Measurements from ENCODE around the gene TEAD2.
A peak's percentile ranks its signal among the peaks of the same experiment; 100 is the strongest.

The TEAD2 gene

DNA sequence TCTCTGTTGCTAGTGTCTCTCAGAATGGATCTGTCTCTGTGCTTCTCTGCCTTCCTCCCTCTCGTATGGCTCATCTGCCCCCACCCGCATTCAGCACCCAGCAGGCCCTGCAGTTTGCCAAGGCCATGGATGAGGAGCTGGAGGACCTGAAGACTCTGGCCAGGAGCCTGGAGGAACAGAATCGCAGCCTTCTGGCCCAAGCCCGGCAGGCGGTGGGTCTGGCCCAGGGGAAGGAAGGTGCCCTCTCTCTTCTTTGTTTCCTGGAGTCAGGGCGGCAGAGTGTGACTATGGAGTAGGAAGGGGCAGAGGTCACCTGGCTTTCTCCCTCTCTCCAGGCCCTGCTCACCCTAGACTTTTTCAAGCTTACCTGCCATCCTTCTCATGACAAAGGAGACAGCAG, 36.7 kb upstream of the TEAD2 start:
- Histone ChIP-seq H3K4me2 (peak overlapping the region; percentile 58), H3K36me3 (no peaks in the 10 kb centered on the region), H3K4me1 (peaks cover 59% of the 10 kb centered on the region), H3K27me3 (no peaks in the 10 kb centered on the region), H3K4me3 (no peak overlapping the region), H3K27ac (peak overlapping the region; percentile 38), H3K9me3 (no peaks in the 10 kb centered on the region), H4K20me1 (no peaks in the 10 kb centered on the region), H3K9ac (0 out of 2 replicates have a peak overlapping the region, but pooled peaks have one; percentile 15)
- TF ChIP-seq Cebpa-rat (IDR thresholded peaks at IDR 0.05): no peak

DNA sequence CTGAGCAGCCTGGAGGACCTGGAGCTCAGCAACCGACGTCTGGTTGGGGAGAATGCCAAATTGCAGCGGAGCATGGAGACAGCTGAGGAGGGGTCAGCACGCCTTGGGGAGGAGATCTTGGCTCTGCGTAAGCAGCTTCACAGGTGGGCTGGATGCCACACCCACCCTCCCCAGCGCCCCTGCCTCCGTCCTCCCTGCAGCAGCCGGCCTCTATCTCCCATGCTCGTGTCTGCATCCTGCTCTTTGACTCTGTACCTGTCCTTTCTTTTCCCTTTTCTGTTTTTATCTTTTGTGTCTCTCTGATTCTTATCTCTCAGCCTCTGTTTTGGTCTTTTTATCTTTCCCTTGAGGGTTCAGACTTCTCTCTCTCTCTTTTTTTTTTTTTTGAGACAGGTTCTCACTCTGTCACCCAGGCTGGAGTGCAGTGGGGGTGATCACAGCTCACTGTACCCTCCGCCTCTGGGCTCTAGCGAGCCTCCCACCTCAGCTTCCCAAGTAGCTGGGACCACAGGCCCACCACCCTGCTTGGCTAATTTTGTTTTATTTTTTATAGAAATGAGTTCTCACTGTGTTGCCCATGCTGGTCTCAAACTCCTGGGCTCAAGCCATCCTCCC, 35.9 kb upstream of the TEAD2 start:
- no peaks in the 10 kb centered on the region for H3K9me3 ChIP-seq
- H3K9ac ChIP-seq: peak overlapping the region; percentile 15; the same call in 1 of the 2 replicates
- peaks cover 59% of the 10 kb centered on the region for H3K4me1 ChIP-seq
- no peaks in the 10 kb centered on the region for H3K27me3 ChIP-seq
- H3K27ac ChIP-seq: 0 out of 2 replicates have a peak overlapping the region, but pooled peaks have one; percentile 38
- no peaks in the 10 kb centered on the region for H4K20me1 ChIP-seq
- no peak overlapping the region for H3K4me3 ChIP-seq
- H3K4me2 ChIP-seq: peak overlapping the region; percentile 58
- TF ChIP-seq Cebpa-rat (IDR thresholded peaks at IDR 0.05): no peak
- no peaks in the 10 kb centered on the region for H3K36me3 ChIP-seq

DNA sequence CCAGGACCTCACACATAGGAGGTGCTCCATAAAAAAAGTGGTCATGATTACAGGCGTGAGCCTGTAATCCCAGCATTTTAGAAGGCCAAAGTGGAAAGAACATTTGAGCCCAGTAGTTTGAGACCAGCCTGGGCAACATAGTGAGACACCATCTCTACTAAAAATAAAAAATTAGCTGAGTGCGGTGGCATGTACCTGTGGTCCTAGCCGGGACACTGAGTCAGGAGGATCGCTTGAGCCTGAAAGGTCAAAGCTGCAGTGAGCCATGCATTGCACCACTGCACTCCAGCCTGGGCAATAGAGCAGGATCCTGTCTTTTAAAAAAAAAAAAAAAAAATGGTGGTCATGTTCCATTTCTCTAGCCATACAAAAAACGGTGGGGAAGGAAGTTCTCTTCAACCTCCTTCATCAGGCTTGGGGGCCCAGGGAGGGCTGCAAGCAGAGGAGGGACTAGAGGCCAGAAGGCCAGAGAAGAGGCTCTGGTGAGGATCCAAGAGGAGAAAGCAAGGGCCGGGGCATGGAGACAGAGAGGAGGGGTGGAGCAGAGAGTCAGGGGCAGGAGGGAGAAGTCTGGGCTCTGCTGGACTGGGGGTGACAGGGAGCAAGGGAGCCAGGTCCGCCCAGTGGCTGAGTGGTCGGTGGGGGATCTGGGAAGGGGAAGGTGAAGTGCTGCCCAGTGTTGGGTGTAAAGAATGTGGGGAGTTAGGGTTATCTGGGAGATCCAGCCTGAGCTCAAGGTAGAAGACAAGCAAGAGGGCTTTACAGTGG, 34.7 kb upstream of the TEAD2 start:
- Histone ChIP-seq H3K4me1 (peaks cover 57% of the 10 kb centered on the region), H3K36me3 (no peaks in the 10 kb centered on the region), H3K4me2 (peak overlapping the region; percentile 58), H3K27ac (no peak overlapping the region), H3K9me3 (no peaks in the 10 kb centered on the region), H4K20me1 (no peaks in the 10 kb centered on the region), H3K27me3 (peaks cover 5% of the 10 kb centered on the region; the same call in 1 of the 2 replicates), H3K9ac (no peak overlapping the region), H3K4me3 (no peak overlapping the region)
- no peak for TF ChIP-seq Cebpa-rat (IDR thresholded peaks at IDR 0.05)

- Histone ChIP-seq H3K4me2 (no peak overlapping the region), H3K27ac (no peak overlapping the region), H3K9me3 (no peaks in the 10 kb centered on the region), H3K4me1 (peaks cover 68% of the 10 kb centered on the region), H4K20me1 (no peaks in the 10 kb centered on the region), H3K9ac (no peak overlapping the region), H3K4me3 (no peak overlapping the region), H3K27me3 (peaks cover 5% of the 10 kb centered on the region; the same call in 1 of the 2 replicates), H3K36me3 (no peaks in the 10 kb centered on the region)
- TF ChIP-seq Cebpa-rat (IDR thresholded peaks at IDR 0.05): no peak
Observed at GRCh38 chr19:49395581-49396407, 33.6 kb upstream of the TEAD2 start.

- Histone ChIP-seq H3K9ac (no peak overlapping the region), H3K4me3 (no peak overlapping the region), H4K20me1 (no peaks in the 10 kb centered on the region), H3K36me3 (no peaks in the 10 kb centered on the region), H3K27me3 (peaks cover 5% of the 10 kb centered on the region; the same call in 1 of the 2 replicates), H3K4me2 (peak overlapping the region; percentile 32; the same call in 1 of the 2 replicates), H3K4me1 (peaks cover 72% of the 10 kb centered on the region), H3K27ac (no peak overlapping the region), H3K9me3 (no peaks in the 10 kb centered on the region)
- no peak for TF ChIP-seq Cebpa-rat (IDR thresholded peaks at IDR 0.05)
Observed at GRCh38 chr19:49393881-49394280, 31.7 kb upstream of the TEAD2 start.

DNA sequence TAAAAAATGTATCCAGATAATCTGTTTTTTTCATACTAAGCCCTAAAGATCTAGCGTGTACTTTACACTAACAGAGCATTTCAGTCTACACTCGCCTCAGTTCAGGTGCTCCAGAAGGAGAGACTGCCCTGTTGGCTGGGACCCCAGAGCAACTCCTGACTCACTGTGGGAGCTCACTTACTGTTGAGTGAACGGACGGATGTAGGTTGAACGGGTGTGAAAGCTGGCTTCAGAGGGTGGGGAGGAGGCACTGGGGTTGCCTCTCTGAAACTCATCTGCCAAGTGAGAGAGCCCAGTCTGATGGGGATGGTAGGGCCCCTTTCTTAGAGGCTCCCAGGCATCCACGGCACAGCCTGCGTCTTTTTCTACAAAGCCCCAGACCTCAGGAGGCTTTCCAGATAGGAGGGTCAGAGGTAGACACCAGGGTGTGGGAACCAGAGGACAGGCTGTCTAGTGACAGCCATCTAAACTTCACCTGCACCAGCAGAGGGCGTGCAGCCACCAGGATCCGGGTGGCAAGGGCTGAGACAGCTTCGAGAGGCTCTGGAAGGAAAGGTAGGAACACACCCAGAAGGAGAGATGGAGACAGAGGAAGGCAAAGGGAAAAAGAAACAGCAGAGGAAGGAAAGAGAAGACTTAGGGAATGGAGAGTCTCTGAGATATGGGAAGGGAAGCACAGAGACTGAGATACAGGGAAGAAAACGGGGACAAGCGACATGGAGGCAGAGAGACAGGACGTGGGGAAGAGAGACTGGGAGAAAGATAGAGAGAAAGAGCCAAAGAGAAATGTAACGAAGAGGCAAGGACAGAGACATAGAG, 29.6 kb upstream of the TEAD2 start:
- Histone ChIP-seq H3K4me3 (no peak overlapping the region), H3K4me1 (peaks cover 71% of the 10 kb centered on the region), H3K4me2 (peak overlapping the region; percentile 44), H3K27ac (no peak overlapping the region), H3K9ac (no peak overlapping the region), H3K36me3 (no peaks in the 10 kb centered on the region), H3K27me3 (peaks cover 5% of the 10 kb centered on the region; the same call in 1 of the 2 replicates), H4K20me1 (no peaks in the 10 kb centered on the region), H3K9me3 (no peaks in the 10 kb centered on the region)
- TF ChIP-seq Cebpa-rat (IDR thresholded peaks at IDR 0.05): no peak

GRCh38 chr19:49390929-49391359, 28.7 kb upstream of the TEAD2 start:
- H3K4me2 ChIP-seq: peak overlapping the region; percentile 44
- no peaks in the 10 kb centered on the region for H3K9me3 ChIP-seq
- H3K4me3 ChIP-seq: no peak overlapping the region
- peaks cover 5% of the 10 kb centered on the region; the same call in 1 of the 2 replicates for H3K27me3 ChIP-seq
- no peaks in the 10 kb centered on the region for H4K20me1 ChIP-seq
- peaks cover 69% of the 10 kb centered on the region for H3K4me1 ChIP-seq
- H3K36me3 ChIP-seq: no peaks in the 10 kb centered on the region
- no peak overlapping the region for H3K27ac ChIP-seq
- no peak overlapping the region for H3K9ac ChIP-seq
- TF ChIP-seq Cebpa-rat (IDR thresholded peaks at IDR 0.05): no peak

- Histone ChIP-seq H3K9ac (no peak overlapping the region), H3K9me3 (no peaks in the 10 kb centered on the region), H3K4me1 (peaks cover 64% of the 10 kb centered on the region), H3K4me2 (peak overlapping the region; percentile 44; the same call in 1 of the 2 replicates), H4K20me1 (no peaks in the 10 kb centered on the region), H3K36me3 (no peaks in the 10 kb centered on the region), H3K27ac (no peak overlapping the region), H3K27me3 (peaks cover 5% of the 10 kb centered on the region; the same call in 1 of the 2 replicates), H3K4me3 (no peak overlapping the region)
- no peak for TF ChIP-seq Cebpa-rat (IDR thresholded peaks at IDR 0.05)
Observed at GRCh38 chr19:49390131-49390928, 28.1 kb upstream of the TEAD2 start.
